NCI-H1105 treated with DMSO at 0.1 percent for 48 hours (cell line): ENCODE data around the gene AIPL1.

ENCODE experiments used
- DNase-seq: peaks from one replicate; lab custom pipeline; 2025; lab: John Stamatoyannopoulos, UW

AIPL1 gene

DNA sequence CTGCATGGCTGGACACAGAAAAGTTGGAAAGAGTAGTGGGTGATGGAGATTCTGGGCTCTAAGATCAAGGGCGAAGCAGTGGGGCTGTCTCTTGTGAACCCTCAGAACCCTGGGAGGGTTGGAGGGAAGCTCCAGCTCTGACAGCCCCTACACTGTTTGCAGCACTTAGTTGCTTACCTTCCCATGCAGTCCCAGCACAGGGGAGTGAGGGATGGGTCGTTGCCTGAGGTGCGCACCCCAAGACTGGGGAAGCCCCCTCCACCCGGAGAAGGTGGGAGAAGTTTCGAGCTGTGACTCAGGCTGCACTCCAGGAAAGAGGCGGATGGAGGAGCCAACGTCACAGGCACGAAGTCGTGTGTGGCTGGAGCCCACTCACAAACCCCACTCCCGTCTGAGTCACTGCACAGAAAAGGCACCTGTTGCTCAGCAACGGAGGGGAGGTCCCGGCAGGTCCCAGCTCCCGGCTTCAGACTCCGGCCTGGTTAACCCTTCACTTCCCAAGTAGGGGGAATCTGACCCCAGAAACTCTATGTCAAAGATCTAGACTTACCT is 60.1 kb downstream of the AIPL1 start:
- no peak for DNase-seq

DNA sequence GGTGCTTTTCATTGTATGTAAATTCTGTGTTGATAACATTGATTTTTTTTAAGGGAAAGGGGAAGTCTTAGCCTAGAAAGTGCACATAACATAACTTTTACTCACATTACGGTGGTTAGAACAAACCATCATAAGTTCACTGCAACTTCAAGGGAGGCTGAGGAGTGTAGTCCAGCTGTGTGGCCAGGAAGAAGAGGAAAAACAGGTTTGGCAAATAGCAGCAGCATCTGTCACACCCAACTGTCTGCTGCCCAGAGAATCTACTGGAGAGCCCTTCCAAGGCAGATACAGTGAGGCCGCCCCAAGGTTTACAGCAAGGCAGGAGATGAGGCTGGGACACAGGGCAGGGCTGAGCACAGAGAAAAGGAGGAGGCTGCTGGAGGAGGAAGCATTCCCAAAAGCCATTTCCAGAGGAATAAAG is 60.6 kb downstream of the AIPL1 start:
- DNase-seq, result peak; percentile 11
